Measurements from ENCODE around the gene ZFAND2A. TPM values are rescaled to one million over a fixed set of nuclear protein-coding genes. Genes with fewer than 3 reads are reported as not detected.

The ZFAND2A gene
- total and polyA plus RNA-seq, 8 donors, result 0.89 to 93.6 (median 30.7) TPM

DNA sequence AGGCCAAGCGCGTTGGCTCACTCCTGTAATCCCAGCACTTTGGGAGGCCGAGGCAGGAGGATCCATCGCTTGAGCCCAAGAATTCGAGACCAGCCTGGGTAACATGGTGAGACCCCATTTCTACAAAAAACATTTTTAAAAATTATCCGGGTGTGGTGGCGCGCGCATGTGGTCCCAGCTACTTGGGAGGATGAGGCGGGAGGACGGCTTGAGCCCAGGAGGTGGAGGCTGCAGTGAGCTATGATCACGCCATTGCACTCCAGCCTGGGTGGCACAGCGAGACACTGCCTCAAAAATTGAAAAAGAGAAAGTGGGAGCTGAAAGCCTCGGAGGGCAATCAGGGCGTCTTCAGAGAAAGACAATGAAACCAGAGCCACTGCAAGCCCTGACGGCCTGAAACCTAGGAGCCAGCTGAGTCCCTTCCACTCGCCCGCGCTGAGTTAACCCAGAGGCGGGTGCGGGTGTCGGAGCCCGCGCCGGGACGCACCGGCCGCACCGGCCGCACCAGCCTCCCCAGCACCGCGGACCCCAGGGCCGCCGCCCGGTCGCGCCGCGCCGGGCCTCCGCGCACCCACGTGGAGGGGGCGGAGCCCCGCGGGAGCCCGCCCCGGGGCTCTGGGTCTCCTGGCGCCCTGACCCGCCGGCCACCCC lies 22.4 kb downstream of the ZFAND2A start:
- DNase-seq, result no peak
- Histone ChIP-seq H3K27ac (peak overlapping the region; percentile 82 to 93 (median 87)), H3K4me1 (peaks cover 15 to 24% (median 21%) of the 10 kb centered on the region in 4 donors), H3K4me3 (peak overlapping the region; percentile 64 to 84 (median 77)), H3K36me3 (no peaks in the 10 kb centered on the region), H3K9me3 (no peaks in the 10 kb centered on the region), H3K27me3 (no peaks in the 10 kb centered on the region)
- intact Hi-C loops (cut with DNase I; ENCODE audit: low total_unique reads), result no loop called here
- 5 to 23% (median 8%) methylated on average over 14 to 51 of the region's 51 CpGs for WGBS, 5 donors
- TF ChIP-seq, protein P1, sequence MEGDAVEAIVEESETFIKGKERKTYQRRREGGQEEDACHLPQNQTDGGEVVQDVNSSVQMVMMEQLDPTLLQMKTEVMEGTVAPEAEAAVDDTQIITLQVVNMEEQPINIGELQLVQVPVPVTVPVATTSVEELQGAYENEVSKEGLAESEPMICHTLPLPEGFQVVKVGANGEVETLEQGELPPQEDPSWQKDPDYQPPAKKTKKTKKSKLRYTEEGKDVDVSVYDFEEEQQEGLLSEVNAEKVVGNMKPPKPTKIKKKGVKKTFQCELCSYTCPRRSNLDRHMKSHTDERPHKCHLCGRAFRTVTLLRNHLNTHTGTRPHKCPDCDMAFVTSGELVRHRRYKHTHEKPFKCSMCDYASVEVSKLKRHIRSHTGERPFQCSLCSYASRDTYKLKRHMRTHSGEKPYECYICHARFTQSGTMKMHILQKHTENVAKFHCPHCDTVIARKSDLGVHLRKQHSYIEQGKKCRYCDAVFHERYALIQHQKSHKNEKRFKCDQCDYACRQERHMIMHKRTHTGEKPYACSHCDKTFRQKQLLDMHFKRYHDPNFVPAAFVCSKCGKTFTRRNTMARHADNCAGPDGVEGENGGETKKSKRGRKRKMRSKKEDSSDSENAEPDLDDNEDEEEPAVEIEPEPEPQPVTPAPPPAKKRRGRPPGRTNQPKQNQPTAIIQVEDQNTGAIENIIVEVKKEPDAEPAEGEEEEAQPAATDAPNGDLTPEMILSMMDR (IDR thresholded peaks at IDR 0.05), result no peak
- TF ChIP-seq POLR2AphosphoS5 (IDR thresholded peaks at IDR 0.05), result no peak
- TF ChIP-seq POLR2A (IDR thresholded peaks at IDR 0.05), result no peak

DNA sequence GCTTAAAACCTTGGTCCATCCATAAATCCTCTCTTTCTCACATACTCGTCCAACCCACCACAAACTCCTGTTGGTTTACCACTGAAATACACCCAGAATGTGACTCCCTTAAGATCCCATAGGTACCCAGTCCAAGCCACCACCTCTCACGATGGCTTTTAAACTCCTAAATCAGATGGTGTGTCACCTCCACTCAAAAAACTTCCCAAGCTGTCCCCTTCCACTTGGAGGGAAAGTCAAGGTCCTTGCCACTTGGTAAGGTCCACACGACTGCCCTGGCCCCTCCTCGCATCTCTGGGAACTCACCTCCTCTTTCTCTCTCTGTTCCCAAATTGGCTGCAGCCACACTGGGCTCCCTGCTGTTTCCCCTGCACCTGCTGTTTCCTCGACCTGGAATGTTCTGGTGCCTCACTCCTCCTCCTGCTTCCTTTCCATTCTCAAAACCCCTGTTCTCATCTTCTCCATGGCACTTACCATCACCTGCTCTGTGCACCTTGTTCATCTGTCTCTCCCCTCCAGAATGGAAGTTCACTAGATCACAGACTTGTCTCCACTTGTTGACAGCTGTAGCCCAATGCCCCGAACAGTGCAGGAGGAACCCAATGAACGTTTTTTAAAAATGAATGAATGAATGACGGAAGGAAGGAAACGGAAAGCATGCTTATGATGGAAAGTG lies 23.0 kb downstream of the ZFAND2A start:
- TF ChIP-seq, protein P1 (IDR thresholded peaks at IDR 0.05), result no peak
- TF ChIP-seq POLR2A (IDR thresholded peaks at IDR 0.05) (no peak), EP300 (IDR thresholded peaks at IDR 0.05) (no peak), POLR2AphosphoS5 (IDR thresholded peaks at IDR 0.05) (no peak)
- WGBS, 5 donors, result 11 to 19% (median 13%) methylated on average over 9 of the region's 9 CpGs
- Histone ChIP-seq H3K4me1 (peaks cover 15 to 24% (median 21%) of the 10 kb centered on the region in 4 donors), H3K4me3 (peak overlapping the region; percentile 64 to 84 (median 77)), H3K27me3 (no peaks in the 10 kb centered on the region), H3K27ac (peak overlapping the region in 4 of 5 donors; percentile 10 to 91 (median 84)), H3K9me3 (no peaks in the 10 kb centered on the region), H3K36me3 (no peaks in the 10 kb centered on the region)
- DNase-seq, result no peak
- intact Hi-C loops (cut with DNase I; ENCODE audit: low total_unique reads), result no loop called here

DNA sequence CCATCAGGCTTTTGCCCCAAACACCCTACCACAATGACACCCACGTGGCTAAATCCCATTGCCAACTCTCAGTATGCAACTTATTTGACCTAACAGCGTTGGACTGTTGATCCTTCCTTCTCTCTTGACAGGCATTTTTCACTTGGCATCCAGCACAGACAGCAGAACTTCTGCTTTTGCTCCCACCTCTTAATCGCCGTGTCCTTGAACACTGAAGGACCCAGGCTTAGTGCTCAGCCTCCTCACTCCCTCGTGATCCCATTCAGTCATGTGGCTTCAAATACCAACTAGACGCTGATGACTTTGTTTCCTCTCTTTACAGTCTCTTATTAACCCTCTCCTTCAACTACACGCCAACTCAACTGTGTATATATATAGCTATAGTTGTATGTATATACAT lies 25.0 kb downstream of the ZFAND2A start:
- peaks cover 25 to 39% (median 31%) of the 10 kb centered on the region in 4 donors for H3K4me1 ChIP-seq
- no peak for TF ChIP-seq POLR2A (IDR thresholded peaks at IDR 0.05)
- TF ChIP-seq EP300 (IDR thresholded peaks at IDR 0.05), result no peak
- TF ChIP-seq POLR2AphosphoS5 (IDR thresholded peaks at IDR 0.05), result no peak
- TF ChIP-seq, protein P1 (IDR thresholded peaks at IDR 0.05), result no peak
- intact Hi-C loops (cut with DNase I; ENCODE audit: low total_unique reads), result no loop called here

DNA sequence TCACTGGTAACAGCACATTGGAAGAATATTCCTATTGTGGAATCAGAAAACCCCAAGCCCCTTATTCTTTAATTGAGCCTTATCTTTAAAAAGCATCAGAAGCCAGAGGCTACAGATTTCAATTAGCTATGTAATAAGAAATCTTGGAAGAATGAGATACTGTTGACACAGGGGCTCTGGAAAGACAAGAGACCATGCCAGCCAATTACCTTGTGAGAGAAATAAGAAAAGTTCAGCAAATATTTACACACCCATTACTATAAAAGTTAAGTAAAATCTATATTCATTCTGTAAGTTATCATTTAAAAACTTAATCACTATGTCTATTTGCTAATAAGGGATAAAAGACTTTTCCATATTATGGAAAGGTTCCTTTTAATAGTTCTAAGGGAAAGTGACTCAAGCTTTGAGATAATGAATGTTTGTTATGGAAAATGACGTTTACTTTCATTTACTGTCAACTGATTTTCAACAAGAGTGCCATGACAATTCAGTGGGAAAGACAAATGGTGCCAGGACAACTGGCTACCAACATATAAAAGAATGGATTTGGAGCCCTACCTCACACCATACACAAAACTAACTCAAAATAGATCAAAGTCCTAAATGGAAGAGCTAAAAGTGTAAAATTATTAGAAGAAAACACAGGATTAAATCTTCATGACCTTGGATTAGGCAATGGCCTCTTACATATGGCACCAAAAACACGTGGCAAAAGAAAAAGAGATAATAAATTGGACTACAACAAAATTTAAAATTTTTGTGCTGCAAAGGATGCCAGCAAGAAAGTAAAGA lies 28.3 kb downstream of the ZFAND2A start:
- Histone ChIP-seq H3K27me3 (no peaks in the 10 kb centered on the region), H3K27ac (peak overlapping the region; percentile 70 to 89 (median 73)), H3K4me3 (no peak overlapping the region), H3K4me1 (peaks cover 11 to 21% (median 12%) of the 10 kb centered on the region in 4 donors), H3K36me3 (peaks cover 0 to 10% (median 7%) of the 10 kb centered on the region in 4 donors), H3K9me3 (no peaks in the 10 kb centered on the region)
- peak in 1 of 3 donors; percentile 26 for TF ChIP-seq POLR2AphosphoS5 (IDR thresholded peaks at IDR 0.05)
- TF ChIP-seq EP300 (IDR thresholded peaks at IDR 0.05), result no peak
- TF ChIP-seq, protein P1 (IDR thresholded peaks at IDR 0.05), result no peak
- TF ChIP-seq POLR2A (IDR thresholded peaks at IDR 0.05), result no peak
- DNase-seq, result peak; percentile 44 to 54
- intact Hi-C loops (cut with DNase I; ENCODE audit: low total_unique reads), result no loop called here
- WGBS, 5 donors, result 25 to 55% (median 43%) methylated on average over 2 of the region's 2 CpGs

More for the DNA sequence above, 25.0 kb downstream of the ZFAND2A start:
- Histone ChIP-seq H3K9me3 (no peaks in the 10 kb centered on the region), H3K36me3 (no peaks in the 10 kb centered on the region), H3K27ac (no peak overlapping the region), H3K4me3 (no peak overlapping the region), H3K27me3 (no peaks in the 10 kb centered on the region)
- no peak for DNase-seq
- 85 to 92% (median 89%) methylated on average over 7 of the region's 7 CpGs for WGBS, 5 donors
